Fibroblast of pulmonary artery (primary cell): Measurements from ENCODE around the gene GADL1.

Experiments
- DNase-seq: peaks from one replicate; pipeline ENCODE4 v3.0.0-alpha.2; 2010; ENCODE audit warnings: low read depth
- H3K4me3 ChIP-seq: replicated peaks from 2 replicates; pipeline ENCODE4 v1.5.1; 2011; ENCODE audit warnings: low read depth, mild to moderate bottlenecking, control low read depth, low read length, moderate library complexity
- CTCF ChIP-seq: IDR thresholded peaks from 2 replicates; pipeline ENCODE4 v1.5.1; 2011; ENCODE audit warnings: mild to moderate bottlenecking, control low read depth, low read length, inconsistent platforms; ENCODE audit errors: missing control alignments

The GADL1 gene

GRCh38 chr3:30804984-30805383, 89.5 kb downstream of the GADL1 start:
- H3K4me3 ChIP-seq = no peak overlapping the region

GRCh38 chr3:30795176-30795575, 99.3 kb downstream of the GADL1 start:
- no peak for TF ChIP-seq CTCF
- no peak overlapping the region for H3K4me3 ChIP-seq
- peak; percentile 5 for DNase-seq

More at GRCh38 chr3:30804984-30805383, 89.5 kb downstream of the GADL1 start:
- peak; percentile 4 for DNase-seq
- TF ChIP-seq CTCF = no peak

DNA sequence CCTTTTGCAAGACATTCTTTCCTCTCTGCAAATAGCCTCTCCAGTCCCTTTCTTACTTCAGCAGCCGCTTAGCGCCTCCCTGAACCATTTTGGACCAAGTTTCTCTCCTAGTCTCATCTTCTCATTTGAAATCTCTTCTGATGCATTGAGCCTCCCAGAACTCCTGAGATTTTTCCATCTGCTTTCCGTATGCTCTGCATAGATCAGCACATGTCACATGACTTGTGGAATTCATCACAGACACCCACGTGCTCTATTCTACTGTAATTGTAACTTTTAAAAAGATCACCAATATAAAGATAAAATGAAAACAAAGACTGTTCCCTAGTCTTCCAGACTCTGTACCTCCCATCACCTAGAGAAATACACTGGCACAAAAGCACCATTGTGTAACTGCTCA, 100.7 kb downstream of the GADL1 start:
- no peak for DNase-seq
- no peak for TF ChIP-seq CTCF
- no peak overlapping the region for H3K4me3 ChIP-seq

GRCh38 chr3:30790150-30790549, 104.3 kb downstream of the GADL1 start:
- no peak for DNase-seq
- TF ChIP-seq CTCF = no peak

DNA sequence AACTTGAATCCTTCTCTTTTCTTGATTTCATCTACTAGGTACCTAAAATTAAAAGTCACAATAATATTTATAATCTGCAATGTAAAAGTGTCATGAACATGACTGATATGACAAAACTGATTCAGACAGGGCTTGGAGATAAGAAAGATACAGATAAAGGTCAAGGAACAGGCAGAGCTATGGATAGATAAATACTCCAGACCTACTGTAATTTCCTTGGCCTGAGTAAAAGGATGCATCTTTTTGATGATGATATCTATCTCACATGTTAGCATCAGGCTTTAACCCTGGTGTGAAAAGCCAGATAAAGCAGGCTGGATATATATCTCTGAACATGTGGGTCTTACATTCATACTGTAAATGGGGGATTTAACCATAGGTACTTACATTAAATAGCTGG, 108.1 kb downstream of the GADL1 start:
- DNase-seq = no peak
- H3K4me3 ChIP-seq = no peak overlapping the region
- TF ChIP-seq CTCF = no peak

More at GRCh38 chr3:30790150-30790549, 104.3 kb downstream of the GADL1 start:
- H3K4me3 ChIP-seq = no peak overlapping the region

- DNase-seq = peak; percentile 61
- TF ChIP-seq CTCF = peak; percentile 70
- H3K4me3 ChIP-seq = no peak overlapping the region
These were observed 114.7 kb downstream of the GADL1 start for GRCh38 chr3:30779686-30780287.

GRCh38 chr3:30778933-30779332, 115.5 kb downstream of the GADL1 start:
- H3K4me3 ChIP-seq = no peak overlapping the region
- no peak for DNase-seq
- no peak for TF ChIP-seq CTCF
